ENCODE data around the gene CCNK.

Gene CCNK

DNA sequence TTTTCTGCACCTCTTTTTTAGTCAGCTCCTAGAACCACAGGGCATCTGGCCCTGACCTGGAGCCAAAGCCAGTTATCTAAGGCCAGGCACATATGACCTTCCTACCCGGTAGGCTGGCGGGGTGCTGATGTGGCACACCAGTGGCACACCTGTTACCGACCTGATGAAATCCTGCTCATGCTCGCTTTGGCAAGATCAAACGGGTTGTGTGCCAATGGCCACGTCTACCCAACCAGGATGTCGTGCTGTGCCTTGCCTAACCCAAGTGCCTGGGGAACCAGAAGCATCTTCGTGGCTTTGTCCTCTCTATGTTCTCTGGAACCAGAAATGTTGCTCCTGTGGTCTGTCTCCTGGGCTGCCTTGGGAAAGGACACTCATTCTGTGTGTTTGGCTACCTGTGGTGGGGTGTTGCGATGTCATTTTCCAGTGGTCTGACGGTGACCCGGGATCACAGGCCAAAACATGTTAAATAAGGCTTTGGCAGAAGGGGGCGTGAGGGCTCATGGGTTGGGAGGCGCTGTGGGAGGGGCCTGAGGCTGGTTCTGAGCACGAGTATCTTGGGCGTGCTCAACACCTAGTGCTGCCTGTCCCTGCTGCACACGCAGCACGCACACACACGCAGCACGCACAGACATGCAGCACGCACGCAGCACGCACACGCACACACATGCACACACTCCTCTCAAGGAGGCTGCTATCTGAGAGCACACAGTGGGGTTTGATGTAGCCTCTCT lies 27.9 kb downstream of the CCNK start:
- DNase-seq: no peak

DNA sequence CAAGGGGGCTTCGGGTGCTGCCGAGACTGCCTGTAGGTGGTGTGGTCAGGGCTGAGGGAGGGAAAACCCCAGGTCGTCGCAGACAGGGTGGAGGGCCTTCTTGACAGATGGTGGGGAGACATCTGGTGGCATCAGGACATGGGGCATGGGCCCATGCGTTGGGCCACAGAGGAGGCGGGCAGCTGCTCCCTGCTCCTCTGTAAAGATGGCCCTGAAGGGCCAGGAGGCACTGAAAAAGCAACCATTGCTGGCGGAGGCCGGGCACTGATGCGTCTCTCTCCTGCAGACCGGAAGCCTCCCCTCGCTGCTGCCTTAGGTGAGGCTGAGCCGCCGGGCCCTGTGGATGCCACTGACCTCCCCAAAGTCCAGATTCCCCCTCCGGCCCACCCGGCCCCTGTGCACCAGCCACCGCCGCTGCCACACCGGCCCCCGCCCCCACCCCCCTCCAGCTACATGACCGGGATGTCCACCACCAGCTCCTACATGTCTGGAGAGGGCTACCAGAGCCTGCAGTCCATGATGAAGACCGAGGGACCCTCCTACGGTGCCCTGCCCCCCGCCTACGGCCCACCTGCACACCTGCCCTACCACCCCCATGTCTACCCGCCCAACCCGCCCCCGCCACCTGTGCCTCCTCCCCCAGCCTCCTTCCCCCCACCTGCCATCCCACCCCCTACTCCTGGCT lies 28.8 kb downstream of the CCNK start:
- DNase-seq: no peak

DNA sequence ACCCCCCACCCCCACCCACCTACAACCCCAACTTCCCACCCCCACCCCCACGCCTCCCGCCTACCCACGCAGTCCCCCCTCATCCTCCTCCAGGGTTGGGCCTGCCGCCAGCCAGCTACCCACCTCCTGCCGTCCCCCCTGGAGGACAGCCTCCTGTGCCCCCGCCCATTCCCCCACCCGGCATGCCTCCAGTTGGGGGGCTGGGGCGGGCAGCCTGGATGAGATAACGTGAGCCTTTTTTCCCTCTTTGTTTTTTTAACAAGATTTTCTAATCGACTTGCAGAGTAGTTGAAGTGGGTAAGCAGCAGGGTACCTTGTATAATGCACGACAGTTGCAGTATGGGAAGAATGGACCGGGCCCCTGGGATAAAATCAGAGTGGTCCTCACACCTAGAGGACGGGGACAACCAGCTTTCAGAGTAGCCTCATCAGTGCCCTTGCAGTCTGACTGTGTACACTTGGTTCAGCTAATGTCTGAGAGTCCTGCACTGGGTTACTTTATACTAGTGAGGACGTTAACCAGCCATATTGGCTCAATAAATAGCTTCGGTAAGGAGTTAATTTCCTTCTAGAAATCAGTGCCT lies 29.4 kb downstream of the CCNK start:
- no peak for DNase-seq

DNA sequence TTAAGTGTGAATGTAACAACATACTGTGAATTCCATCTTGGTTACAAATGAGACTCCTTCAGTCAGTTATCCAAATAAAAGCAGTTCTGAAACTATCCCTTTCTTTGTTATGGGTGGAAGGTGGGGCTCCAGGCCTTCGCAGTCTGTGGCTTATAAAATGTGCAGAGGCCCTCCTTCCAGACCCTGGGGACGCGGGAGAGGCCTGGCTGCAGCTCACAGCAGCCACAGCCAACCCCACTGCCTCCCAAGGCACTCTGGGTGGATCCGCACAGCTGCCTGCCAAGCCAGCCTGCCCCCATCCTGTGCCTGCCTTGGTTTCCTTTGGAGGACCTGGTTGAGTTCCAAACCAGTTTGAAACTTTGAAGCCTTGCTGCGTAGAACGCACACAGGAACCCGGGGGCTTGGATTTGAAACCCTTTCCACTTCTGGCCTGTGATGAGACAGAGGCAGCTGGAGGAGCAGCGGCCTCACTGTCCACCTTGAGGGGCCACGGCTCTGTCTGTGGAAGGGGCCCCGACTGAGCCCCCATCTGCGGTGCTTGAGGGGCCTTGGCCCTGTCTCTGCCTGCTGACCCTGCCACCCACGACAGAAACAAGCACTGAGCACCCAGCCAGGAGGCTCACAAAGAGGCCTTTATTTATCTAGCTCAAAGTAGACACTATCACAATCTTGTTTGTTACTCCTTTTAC lies 30.4 kb downstream of the CCNK start:
- DNase-seq: no peak

DNA sequence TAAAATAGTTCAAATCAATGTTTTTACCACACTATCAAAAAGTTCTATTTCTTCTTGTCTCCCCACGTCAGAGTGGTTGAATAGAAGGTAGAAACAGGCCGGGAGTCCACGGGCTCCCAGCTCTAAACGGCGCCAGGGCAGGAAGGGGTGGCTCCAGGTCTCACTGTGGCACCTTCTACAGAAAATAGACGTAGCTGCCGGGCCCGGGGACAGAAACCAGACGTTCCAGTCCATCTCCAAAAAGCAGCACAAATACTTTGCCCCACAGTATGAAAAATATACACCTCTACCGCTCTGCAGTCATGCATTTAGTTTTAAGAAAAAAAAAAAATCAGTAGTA lies 30.9 kb downstream of the CCNK start:
- no peak for DNase-seq

DNA sequence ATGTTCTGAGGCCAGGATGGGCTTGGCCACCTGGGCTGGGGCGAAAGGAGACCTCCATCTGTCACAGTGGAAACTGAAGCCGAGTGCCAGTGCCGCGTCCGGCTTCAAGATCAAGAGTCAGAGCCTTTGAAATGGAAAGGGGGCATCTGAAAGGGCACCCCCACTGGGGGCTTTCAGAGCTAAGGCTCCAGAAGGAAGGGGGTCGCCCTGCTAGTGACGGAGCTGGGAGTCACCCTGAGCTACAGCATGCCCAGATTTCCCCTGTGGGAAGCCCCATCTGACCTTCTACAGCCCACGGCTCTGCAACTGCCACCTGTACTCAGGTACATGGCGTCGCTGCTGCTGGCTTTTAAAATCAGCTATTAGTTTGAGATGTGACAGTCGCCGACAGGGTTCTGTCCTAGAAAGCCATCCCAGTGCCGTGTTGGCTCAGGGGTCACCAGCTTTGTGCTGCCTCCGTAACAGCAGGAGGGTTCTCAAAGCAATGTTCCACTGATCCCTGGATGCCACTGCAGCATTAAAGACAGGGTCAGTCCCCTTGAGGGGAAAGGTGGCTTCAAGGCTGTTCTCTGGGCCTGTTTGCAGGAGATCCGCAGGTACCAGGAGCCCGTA lies 31.5 kb downstream of the CCNK start:
- no peak for DNase-seq

DNA sequence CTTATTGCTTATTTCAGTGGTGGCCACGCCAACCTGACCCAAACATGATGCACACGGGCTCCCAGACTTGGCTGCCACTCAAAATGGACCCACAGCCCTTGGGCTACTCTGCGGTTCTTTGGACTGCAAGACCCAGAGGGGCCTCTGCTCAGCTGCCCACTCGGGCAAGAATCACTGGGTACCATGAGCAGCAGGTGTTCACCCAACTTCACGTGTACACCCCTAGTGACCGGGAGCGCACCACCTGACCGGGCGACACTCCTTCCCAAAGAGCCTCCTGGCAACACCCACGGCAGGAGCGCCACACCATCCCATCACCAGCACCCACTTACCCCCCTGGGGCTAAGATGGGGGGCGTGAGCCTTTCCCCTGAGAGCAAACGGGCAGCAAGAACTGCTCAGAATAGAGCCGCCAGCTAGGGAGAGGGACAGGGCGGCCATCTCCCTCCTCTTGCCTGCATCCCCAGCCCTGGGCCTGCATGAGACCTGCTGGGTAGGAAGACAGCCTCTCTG lies 32.0 kb downstream of the CCNK start:
- DNase-seq: no peak

DNA sequence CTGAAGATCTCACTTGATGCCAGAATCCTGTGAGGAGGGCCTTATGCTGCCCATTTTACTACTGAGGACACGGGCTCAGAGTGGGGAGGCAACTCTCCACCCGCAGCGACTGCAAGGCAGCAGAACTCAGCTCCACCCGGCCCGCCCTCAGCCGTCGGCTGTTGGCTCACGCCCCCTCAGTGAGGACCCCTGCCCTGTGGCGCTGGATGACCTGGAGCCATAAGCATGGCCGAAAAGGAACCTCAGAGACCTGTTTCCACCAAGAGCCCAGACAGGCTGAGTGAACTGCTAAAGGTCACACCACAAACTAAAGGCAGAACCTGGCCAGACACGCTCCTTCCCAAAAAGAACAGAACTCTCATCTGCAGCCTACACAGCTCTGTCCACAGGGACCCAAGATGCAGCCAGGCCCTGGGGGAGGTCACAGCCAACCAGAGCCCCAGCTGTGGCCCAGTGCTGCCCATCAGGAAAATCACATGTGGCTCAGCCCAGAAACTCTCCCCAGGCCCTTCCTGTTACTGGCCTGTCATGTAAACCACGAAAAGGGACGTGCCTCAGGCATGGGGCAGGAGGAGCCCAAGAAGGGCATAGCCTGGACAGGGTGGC lies 32.8 kb downstream of the CCNK start:
- no peak for DNase-seq

DNA sequence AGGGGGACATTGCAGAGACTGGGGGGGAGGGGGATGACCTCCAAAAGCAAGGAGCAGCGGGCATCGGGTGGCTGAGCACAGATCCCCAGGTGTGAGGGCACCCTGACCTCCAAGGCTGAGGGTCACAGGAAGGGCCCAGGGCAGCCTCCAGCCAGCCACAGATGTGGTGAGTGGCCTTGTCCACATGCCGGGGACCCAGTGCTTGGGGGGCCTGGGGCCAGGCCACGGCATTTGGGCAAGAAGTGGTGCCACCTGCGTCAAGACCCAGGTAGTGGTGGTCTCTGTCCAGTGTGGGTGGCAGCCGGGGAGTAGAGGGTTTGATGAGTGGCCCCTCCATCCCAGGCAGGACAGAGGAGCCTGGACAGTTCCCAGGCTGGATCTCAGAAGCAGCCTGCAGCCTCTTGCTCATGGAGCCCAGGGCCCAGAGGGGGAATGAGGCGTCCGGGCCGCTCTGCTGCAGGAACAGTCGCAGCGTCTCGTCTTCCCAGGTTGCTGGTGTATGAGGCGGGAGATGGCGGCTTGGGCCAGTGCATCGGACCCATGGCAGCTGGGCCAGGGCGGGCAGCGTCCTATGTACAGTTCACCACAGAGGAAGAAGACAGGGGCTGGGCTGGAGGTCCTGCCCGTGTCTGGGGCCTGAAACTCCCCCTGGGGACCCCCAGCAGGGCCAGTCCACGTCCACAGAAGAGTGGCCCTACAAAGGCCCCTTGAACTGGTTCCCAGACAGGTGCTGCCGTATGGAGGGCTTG lies 33.5 kb downstream of the CCNK start:
- no peak for DNase-seq

DNA sequence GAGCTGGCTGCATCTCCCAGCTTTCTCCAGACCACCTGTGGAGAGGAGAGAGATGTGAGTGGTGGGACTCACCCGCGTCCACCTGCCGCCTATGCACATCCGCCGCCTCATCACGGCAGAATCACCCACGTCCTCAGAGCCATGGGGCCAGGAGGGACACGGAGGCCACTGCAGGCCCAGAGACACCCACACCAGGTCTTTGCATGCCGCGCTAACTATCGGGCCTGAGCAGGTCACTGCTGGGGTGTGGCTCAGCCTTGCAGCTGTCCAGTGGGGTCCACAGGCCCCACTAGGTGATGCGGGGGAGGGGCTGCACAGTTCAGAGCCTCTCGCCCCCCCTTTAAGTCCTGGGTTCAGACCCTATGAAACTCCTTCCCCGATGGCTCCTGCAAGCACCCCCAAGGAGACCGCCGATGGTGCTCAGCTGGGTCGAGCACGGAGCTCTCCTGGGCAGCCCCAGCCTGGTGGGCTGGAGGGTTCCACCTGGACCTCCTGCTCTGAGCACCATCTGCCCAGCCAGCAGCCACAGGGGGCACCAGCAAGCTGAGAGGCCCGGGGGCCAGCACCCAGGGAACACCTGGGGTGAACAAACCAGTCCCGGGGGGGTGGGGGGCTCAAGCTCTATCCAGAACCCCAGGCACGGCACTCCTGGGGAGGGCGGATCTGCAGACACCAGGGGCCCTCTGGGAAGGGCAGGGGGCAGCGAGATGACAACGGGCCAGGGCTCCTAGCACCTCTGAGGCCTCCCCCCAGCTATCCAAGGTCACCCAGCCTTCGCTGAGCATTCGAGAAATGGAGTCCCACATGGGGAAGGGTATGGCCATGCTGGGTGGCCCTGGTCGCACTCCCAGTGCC lies 34.3 kb downstream of the CCNK start:
- DNase-seq: no peak

DNA sequence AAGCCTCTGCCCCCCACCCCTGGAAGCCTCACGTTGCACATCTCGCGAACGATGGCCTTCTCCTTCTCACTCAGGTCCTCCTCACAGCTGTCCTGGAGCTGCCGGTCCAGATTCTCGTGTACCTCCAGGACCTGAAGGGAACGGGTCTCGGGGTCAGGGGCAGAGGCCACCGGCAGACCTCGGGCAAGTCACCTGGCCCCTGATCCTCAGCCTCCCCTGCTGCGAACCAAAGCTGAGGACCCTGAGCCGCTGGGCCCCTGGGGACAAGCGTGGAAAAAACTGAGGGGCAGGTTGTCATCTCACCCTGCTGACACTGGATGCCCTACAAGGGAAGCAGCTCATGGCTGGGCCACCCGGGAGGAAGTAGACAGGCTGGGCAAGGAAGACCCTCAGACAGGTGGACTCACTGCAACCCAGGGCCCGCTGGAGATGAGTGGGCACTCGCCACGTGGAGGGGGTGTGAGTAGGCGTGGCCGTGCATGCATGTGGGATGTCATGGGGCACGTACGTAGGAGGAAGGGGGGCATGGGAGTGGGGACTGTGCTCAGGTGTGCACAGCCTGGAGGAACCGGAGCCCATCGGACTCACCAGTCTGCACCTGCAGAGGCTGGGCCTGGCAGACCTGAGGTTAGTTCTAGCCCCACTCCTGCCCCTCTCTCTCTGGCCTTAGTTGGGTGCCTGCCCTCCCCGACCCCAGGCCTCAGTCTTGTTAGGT lies 35.1 kb downstream of the CCNK start:
- DNase-seq: no peak

DNA sequence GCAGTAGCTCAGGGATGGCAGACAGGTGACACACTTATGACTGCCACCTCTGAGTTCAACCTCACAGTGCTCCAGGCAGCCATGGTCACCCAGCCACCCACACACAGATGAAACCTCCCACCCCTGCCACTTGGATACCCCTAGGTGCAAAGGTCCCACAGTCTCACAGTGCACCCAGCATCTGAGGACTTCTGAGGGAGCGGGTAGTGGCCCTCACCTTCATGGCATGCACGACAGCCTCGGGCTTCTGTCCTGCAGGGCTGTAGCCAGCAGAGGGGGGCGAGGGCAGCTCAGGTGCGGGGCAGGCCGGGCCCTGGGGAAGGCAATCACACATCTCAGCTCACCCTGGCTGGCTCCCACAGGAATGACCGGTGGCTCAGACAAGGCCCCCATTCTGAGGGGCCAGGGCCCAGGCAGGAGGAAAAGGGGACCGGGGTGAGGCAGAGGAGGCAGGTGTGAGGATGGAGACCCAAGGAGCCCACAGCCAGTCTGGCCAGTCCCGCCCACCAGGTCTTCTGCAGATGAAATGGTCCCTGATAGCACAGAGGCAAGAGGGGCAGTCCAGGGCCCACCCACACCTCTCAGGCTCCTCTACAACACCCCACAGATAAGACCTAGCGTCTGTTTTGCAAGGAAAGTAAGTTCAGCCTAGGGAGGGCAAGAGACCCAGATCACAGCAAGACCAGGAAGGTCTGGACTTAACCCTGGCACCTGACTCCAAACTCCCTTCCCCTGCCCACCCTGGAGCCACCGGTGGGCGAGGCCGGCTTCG lies 35.8 kb downstream of the CCNK start:
- no peak for DNase-seq

DNA sequence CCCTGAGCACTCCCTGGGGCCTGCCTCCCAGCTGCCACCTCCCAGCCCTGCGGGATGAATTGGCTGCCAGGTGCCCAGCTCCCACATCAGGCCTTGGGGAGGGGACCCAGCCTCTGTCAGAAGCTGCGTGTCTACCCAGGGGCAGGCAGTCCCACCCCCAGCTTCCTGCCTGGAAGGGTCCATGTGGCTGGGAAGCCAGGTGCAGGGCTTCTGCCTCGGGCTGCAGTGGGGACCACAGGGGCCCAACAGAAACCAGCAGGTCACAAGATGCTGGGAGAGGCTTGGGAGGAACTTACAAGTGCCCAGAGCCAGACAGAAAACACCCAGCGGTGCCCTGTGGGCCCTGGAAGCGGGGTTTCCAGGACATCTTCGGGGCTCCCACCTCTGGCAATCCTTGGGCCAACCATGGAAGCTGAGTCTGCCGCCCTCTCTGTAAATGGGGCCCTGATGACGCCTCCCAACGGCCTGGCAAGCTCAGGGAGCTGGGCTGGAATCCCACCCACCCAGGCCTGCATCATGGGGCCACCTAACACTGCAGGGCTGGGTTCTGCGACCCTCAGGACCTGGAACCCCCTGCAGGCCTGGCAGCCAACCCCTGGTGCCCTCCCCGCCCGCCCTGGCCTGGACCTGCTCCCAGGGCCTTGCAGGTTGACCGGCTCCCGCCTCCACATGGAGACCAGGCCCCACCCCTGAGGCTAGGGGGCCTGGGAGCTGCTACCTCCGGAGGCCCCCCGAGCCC lies 36.6 kb downstream of the CCNK start:
- no peak for DNase-seq

DNA sequence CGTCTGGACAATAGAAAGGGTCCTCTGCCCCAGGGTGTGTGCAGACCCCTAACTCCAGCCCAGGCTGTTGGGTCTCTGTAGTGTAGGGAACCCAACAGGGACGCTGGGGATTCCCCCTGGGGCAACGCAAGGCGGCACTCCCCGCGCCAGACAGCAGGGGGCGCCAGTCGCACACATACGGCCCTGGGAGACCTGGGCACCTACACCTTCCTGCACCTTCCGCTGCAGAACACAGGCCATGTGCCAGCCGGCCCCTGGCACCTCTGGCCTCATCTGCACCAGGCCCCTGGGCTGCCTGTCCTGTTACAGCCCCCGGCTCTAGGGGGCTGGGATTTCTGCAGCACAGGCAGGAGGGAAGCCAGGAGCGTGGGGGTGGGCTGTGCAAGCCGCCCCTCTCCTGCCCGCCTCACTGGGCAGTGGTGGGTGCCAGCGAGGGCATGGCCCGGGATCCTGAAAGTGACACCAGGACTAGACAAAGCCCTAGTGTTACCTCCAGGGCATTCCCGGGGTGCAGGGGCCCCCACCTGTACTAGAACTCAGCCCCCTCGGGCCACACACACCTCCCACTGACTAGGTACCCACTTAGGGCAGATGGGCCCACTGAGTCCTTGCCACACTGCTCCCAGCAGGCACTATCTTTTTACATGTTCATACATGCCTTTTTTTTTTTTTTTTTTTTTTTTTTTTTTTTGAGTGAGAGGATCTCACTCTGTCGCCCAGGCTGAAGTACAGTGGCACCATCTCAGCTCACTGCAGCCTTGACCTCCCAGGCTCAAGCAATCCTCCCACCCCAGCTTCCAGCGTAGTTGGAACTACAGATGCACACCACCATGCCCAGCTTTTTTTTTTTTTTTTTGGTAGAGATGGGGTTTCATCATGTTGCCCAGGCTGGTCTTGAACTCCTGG lies 37.5 kb downstream of the CCNK start:
- peak; percentile 48 for DNase-seq

DNA sequence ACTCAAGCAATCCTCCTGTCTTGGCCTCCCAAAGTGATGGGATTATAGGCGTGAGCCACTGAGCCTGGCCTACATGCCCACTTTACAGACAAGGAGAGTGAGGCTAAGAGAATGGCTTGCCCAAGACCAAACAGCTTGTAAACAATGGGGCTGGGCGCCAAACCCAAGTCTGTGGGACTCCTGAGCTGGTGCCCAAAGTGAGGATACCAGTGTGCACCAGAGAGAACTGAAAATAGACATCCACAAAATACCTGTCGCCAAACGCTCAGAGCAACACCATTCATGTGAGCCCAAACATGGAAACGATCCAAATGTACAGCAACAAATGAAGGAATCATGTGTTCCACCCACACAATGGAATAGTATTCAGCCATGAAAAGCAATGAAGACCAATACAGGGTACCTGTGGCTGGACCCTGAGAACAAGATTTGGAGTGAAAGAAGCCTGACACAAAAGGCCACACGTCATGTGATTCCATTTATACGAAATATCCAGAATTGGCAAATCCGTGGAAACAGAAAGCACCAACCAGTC lies 38.2 kb downstream of the CCNK start:
- DNase-seq: no peak

DNA sequence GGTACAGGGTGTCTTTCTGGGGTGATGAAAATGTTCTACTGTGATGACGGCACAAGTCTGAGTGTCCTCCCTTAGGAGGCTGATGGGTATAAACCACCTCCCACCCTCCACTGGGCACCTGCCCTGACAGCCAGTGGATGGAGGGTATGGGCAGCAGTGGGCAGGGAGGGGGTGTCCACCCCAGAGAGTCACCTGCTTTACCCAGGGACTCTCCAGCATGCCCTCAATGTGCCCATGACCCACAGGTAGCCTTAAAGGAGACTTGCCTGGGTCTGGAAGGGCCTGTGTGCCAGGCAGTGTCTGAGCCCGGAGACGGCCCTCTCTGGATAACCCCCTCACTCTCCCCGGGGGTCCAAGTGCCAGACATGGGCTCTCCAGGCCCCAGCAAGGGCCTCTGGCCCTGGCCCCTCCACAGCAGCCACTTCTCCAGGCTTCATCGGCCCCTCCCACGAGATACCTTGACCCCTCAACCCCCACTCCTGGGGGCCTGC lies 38.8 kb downstream of the CCNK start:
- DNase-seq: no peak

DNA sequence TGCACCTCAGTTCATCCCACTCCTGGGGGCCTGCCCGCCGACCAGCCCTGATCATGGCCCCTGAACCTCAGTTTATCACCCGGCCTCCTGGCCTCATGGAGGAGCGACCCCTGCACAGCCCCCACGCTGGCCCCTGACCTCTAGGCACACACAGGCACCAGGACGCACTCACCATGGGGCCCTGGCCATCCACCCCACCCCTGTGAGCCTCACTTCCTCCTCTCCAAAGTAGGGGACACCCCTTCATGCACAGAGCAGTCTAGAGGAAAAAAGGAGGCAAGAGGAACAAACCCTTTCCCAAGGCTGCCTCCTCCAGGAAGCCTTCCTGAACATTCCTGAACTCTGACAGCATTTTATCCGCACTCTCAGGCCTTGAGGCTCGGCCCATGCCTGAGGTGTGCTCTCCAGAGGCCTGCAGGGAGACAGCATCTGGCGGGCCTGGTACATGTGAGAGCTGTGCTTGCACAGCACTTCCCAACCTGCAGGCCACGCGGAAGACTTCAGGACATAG lies 39.4 kb downstream of the CCNK start:
- no peak for DNase-seq

All from NCI-H226 (cell line).